C1 segment of cervical spinal cord (tissue), 14 donors: ENCODE measurements around the gene ENTREP3.
"Not testable (repeated sequence)": the region's sequence is repeated elsewhere in the genome, so short reads cannot be mapped to it uniquely, and the experiment has no call there.

Experiments
- DNase-seq, 14 donors: peaks; one replicate each; lab custom pipeline; 2025; lab: John Stamatoyannopoulos, UW

Gene ENTREP3

GRCh38 chr1:155226188-155226909, 28.9 kb downstream of the ENTREP3 start:
- DNase-seq: peak in 11 of 14 donors; percentile 19 to 74 (median 55)

GRCh38 chr1:155225404-155225759, 29.9 kb downstream of the ENTREP3 start:
- not testable (repeated sequence) for DNase-seq

- DNase-seq: no peak
These were observed 32.2 kb downstream of the ENTREP3 start for GRCh38 chr1:155223047-155223446.

- DNase-seq: not testable (repeated sequence)
These were observed 34.9 kb downstream of the ENTREP3 start for GRCh38 chr1:155220211-155220965.

GRCh38 chr1:155219592-155220031, 35.7 kb downstream of the ENTREP3 start:
- peak in 10 of 14 donors; percentile 3 to 61 (median 36) for DNase-seq

GRCh38 chr1:155218854-155219591, 36.3 kb downstream of the ENTREP3 start:
- DNase-seq: peak in 8 of 14 donors; percentile 34 to 84 (median 46)

- DNase-seq: not testable (repeated sequence)
These were observed 40.6 kb downstream of the ENTREP3 start for GRCh38 chr1:155214702-155215101.

GRCh38 chr1:155212051-155212440, 43.2 kb downstream of the ENTREP3 start:
- not testable (repeated sequence) for DNase-seq

GRCh38 chr1:155211381-155212050, 43.8 kb downstream of the ENTREP3 start:
- DNase-seq: peak in 1 of 14 donors; percentile 29

- DNase-seq: no peak
These were observed 44.8 kb downstream of the ENTREP3 start for GRCh38 chr1:155210314-155211104.

GRCh38 chr1:155209312-155209721, 46.0 kb downstream of the ENTREP3 start:
- DNase-seq: no peak

- peak in 13 of 14 donors; percentile 35 to 90 (median 79) for DNase-seq
These were observed 46.6 kb downstream of the ENTREP3 start, which contains the start of gene MTX1 for GRCh38 chr1:155208541-155209311. Gene MTX1, plus strand, starts transcription at chr1:155208695. Its CDS starts 110 bp downstream, at chr1:155208805.

- peak in 11 of 14 donors; percentile 22 to 79 (median 68) for DNase-seq
These were observed 47.3 kb downstream of the ENTREP3 start, which contains the start of gene THBS3 for GRCh38 chr1:155207806-155208540. Gene THBS3, minus strand, starts transcription at chr1:155207897. Its CDS starts 21 bp downstream, at chr1:155207876.

- DNase-seq: peak in 11 of 14 donors; percentile 32 to 73 (median 52)
These were observed 48.1 kb downstream of the ENTREP3 start for GRCh38 chr1:155206891-155207805.

GRCh38 chr1:155205969-155206593, 49.2 kb downstream of the ENTREP3 start:
- no peak for DNase-seq

GRCh38 chr1:155205035-155205434, 50.2 kb downstream of the ENTREP3 start:
- no peak for DNase-seq
